Measurements from ENCODE around the gene SETD4.
"Not testable (repeated sequence)": the region's sequence is repeated elsewhere in the genome, so short reads cannot be mapped to it uniquely, and the experiment has no call there.

SETD4 gene

DNA sequence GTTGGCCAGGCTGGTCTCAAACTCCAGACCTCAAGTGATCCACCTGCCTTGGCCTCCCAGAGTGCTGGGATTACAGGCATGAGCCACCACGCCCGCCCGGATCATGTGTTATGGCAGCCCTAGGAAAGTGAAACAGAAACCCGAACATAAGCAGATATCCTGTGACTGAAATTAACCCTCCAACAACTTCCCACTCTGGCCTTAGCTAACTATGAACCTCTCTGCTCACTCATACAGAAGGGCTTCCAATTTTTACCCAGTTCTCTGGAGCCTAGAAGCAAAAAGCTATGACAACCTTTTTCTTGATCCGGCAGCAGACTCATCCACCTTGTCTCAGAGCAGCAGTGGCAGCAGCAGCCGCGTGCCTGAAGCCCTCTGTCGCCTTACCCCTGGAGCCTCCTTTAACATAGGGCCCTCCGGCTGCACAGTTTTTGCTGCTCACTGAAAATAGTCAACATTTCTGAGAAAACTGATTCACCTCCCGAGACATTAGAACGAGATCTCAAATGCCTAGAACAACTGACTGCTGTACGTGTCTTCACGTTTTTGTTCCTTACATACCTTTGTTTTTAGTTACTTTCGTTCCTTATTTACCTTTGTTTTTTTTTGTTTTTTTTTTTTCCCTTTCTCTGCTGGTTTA is 18.8 kb upstream of the SETD4 start:
- DNase-seq (ENCODE audit: low spot score): no peak

DNA sequence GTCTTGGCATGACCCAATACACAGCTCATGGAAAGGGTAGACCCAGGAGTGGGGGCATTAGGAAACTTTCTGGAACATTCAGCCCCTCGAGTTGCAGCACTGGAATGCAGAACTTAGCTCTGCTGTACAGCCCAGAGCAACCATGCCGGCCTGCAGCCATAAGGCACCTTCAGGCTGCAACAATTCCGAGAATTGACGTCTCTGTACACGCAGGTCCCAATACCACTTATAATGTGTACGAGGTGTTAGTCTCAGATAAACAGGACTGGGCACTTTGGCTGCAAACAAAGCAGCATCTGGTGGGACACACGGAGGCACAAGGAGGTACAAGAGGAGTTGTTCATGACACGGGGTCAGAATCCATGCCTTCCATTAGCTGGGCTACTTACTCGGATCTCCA is 17.4 kb upstream of the SETD4 start:
- no peak for DNase-seq (ENCODE audit: low spot score)

DNA sequence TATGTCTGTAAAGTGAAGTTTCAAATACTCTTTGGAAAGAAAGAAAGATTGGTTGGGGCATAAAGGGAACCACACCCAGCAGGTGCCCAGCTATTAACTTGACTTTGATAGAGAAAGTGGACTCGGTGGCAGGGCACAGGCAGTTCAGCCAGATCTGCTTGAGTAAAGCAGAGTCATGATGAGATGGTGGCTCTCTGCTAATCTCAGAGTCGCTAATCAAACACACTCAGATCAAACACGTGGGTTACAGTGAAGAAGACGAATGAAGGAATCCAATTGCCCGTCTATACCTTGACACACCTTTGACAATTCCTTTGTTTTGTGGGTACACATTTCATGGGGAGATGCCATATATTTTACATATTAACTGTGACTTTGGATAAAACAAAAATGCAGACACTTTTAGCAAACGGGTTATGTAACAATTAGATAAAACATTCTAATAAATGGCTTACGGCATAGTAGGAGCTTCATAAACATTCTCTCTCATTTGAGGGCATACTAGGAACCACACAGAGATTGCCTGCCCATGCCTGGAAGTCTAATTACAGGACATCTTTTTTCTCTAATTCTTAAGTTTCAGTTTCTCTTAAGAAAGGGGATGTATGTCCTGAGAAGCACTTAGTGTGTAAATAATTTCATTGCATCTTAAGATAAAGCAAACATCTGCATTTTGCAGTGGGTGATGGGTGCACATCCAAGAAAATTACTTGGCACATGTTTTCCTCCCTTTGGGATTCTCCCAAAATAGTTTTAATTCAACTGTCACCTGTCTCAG is 16.7 kb upstream of the SETD4 start:
- DNase-seq (ENCODE audit: low spot score): no peak

DNA sequence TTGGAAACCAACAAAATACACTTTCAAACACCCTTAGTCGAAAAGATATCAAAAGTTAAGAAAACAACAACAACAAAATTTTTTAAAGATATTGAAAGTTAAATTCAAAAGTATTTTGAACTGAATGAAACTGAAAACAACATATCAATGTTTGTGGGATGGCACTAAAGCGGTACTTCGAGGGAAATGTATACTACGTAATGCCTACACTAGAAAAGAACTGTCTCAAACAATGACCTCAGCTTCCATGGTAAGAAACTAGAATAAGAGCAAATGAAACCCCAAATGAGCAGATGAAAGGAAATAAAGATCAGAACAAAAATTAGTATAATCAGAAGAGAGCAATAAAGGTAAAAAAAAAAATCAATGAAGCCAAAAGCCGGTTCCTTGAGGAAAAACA is 15.6 kb upstream of the SETD4 start:
- DNase-seq (ENCODE audit: low spot score): no peak

DNA sequence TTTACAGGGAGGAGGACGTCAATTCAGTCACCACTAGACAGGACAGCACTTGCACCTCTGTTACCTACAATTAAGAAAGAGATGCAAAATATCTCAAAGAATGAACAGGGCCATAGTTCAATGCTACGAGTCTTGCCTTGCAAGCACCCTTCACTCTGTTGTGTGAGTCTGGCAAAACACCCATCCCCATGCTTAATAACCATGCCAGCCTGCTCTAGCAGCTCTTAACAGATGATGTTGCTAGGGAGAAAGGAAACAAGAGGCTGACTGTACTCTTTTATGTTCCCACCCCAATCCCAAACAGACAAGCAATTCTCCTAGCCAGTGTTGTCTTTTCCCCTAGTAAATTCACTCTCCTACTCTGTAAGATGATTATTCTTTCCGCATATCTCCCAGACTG is 14.8 kb upstream of the SETD4 start:
- DNase-seq (ENCODE audit: low spot score): no peak

DNA sequence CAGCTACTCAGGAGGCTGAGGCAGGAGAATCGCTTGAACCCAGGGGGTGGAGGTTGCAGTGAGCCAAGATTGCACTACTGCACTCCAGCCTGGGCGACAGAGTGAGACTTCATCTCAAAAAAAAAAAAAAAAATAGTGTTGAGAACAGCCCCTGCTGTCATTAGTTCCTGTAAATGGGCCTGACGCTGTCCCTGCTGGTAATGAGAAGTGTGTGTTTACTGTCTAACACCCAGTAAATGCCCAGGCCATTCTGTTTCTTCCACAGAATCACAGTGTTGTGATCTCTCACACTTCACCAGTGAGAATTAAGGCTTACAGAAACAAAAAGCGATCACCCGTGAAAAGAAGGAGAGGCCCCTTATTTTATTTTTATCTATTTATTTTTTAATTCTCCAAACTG is 13.6 kb upstream of the SETD4 start:
- DNase-seq (ENCODE audit: low spot score): not testable (repeated sequence)

DNA sequence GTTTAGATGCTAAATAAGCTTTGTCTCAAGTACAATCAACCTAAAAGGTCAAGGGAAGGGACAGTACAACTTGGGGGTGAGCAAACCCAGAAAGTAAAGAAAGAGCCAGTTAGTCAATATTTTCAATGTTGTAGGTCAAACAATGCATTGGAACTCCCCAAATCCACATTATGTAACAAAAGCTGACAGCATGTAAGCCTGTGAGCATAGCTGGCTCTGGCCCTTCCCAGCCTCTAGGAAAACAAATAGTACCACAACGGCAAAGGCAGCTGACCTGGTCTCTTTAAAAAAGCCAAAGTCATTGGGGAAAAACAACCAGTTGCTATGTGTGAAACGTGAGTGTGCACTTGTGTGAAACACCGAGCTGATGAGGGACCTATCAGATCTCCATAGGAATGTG is 12.9 kb upstream of the SETD4 start:
- DNase-seq (ENCODE audit: low spot score): no peak

DNA sequence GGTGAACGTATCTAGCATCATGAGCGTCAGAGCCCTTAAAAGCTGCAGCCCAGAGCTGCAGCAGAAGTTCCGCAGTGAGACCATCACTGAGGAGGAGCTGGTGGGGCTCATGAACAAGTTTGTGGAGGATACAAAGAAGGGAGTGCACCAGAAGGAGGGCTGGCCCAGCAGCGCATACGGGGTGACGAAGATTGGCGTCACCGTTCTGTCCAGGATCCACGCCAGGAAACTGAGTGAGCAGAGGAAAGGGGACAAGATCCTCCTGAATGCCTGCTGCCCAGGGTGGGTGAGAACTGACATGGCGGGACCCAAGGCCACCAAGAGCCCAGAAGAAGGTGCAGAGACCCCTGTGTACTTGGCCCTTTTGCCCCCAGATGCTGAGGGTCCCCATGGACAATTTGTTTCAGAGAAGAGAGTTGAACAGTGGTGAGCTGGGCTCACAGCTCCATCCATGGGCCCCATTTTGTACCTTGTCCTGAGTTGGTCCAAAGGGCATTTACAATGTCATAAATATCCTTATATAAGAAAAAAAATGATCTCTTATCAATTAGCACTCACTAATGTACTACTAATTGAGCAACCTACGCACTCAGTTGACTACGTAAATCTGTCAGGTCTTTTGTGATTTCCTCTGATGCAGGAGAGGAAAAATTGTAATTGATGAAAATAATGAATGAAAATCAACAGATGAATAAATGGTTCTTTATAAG is 12.3 kb upstream of the SETD4 start:
- no peak for DNase-seq (ENCODE audit: low spot score)

DNA sequence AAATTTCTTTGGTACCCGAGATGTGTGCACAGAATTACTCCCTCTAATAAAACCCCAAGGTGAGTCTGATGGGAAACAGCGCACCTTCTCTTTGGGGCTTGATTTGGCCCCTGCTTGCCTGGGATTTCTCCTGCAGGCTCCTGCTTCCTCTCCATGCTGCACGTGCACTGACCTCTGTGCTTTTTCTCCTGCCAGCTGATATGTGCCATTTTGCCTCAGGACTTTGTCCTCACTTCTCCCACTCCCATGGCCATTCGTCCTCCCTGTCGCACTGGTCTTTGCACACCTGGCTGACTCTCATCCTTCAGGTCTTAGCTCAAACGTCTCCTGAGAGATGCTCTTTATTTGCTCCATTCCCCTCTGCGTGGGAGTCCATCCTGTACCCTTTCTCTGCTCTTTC is 10.7 kb upstream of the SETD4 start:
- DNase-seq (ENCODE audit: low spot score): no peak

DNA sequence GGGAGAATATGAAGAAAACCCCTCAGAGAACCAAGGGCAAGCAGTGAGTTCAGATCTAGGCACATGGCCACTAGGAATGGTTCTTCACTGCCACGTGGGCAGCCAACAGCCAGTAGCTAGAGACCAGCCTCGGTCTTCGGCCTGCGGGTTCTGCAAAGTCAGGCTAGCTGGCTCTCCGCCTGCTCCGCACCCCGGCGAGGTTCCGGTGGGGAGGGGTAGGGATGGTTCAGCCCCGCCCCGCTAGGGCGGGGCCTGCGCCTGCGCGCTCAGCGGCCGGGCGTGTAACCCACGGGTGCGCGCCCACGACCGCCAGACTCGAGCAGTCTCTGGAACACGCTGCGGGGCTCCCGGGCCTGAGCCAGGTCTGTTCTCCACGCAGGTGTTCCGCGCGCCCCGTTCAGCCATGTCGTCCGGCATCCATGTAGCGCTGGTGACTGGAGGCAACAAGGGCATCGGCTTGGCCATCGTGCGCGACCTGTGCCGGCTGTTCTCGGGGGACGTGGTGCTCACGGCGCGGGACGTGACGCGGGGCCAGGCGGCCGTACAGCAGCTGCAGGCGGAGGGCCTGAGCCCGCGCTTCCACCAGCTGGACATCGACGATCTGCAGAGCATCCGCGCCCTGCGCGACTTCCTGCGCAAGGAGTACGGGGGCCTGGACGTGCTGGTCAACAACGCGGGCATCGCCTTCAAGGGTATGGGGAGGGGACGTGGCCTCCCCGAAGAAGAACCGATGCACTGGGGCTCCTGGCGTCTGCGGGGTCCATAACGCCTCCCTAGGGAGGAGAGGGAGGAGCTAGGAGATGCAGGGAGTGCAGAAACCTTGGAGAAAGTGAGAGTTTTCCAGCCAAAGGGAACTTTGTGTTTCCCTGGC is 9.6 kb upstream of the SETD4 start, which contains the start of gene CBR1:
CBR1 (plus strand) TSS at position 312 of the 871 bp plus-strand sequence; CDS start at position 404, 92 bp downstream.
- peak; percentile 95 for DNase-seq (ENCODE audit: low spot score)

DNA sequence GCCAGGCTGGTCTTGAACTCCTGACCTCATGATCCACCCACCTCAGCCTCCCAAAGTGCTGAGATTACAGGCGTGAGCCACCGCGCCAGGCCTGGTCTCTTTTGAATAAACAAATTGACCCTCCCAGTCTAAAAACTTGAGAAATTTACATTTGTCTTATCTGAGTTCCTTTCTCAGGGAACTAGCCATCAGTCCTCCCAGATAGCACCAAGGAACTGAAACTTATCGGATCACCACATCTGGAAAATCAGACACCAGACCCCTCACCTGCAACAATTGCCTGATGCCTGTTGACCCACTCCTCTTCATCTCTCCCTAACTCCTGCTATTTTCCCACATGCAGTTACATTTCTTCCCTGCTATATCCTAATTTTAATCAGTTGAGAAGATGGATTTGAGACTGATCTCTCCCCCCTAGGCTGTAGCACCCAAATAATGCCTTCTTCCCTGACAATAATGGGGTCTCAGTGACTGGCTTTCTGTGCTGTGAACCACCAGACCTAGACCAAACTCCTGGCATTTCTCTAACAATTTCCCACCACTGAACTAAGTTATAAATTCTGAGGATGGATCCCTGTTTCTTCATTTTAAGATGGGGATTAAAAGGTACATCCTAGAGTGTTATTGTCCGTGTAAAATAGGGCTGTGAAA is 8.5 kb upstream of the SETD4 start:
- DNase-seq (ENCODE audit: low spot score): no peak

DNA sequence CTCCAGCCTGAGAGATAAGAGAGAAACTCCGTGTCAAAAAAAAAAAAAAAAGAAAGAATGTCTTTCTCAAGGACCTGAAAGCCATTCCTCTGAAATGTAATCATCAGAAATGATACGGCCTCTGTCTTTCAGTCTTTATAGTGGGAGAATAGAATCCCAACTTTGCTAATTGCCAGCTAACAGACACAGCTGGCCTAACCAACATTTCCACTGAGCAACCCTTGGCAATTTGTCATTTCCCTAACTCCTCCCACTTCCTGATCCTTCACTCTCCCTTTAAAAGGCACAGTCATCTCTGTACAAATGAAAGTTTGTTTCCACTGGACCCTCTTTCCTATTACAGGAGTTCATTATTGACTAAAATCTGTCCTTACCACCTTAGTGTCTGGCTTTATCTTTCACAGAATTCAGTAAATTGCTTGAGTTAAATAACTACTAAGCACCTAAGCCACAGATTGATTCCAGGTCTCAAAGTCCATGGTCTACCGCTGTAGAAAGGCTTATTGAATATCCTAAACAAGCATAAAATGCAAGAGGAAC is 5.2 kb upstream of the SETD4 start:
- DNase-seq (ENCODE audit: low spot score): peak; percentile 49

DNA sequence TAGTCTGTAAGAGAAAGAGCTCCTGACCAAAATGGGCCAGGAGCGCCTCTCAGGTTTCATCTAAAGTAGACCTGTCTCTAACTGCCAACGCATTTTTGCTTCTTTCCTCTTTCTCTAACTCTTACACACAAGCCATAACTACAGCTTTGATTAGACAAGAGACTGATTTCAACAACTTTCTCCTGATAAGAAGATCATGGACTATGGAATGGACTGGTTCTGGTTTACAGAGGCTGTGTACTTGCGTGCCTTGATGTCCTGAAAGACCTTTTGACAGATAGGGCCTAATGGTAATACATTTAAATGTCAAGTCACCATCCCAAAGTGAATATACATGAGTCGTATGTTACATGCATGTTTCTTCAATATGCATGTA is 3.7 kb upstream of the SETD4 start:
- DNase-seq (ENCODE audit: low spot score): no peak

DNA sequence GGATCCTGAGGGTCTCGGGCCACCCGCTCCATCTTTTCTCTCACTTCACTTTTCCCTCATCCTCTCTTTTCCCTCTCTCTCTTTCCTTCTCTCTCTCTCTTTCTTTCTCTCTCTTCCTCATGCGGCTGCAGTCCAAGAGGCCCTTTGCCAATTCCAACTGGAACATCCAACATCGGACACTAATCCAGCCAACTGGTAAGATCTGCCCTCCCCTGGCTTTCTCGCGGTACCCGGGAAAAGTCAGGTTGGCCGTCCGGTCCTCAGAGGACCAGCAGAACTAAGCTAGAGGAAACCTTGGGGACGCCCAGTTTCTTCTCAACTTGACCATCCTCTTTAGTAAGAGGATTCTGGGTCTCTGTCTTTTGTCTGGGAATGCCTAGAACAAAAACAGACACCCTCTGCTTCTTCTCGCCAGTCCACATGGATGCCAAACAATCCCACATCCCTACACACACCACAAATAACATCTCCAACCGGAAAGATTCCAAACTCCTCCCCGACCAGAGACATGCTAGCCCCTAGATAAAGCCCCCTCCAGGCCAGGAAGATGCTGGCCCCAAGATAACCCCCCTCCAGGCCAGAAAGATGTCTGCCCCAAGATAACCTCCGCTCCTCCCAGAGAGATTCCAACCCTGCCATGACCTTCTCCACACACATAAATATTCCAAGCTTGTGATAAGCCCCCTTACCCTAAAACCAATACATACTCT is 3.2 kb upstream of the SETD4 start:
- DNase-seq (ENCODE audit: low spot score): no peak

DNA sequence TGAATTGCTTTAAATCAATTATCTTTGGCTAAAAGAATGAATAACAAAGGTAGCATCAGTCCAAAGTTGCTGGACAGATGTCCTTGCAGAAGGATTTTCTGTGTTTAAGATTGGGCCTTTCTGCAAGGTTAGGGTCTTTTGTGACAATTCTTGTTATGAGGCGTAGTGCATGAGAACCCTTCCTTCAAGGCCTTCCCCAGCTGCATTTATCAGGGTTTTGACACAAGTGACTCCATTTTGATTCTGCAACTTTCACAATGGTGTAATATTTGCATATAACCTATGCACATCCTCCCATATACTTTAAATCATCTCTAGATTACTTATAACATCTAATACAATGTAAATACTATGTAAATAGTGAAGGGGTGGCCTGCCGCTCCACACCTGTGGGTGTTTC is 1.1 kb upstream of the SETD4 start:
- no peak for DNase-seq (ENCODE audit: low spot score)

DNA sequence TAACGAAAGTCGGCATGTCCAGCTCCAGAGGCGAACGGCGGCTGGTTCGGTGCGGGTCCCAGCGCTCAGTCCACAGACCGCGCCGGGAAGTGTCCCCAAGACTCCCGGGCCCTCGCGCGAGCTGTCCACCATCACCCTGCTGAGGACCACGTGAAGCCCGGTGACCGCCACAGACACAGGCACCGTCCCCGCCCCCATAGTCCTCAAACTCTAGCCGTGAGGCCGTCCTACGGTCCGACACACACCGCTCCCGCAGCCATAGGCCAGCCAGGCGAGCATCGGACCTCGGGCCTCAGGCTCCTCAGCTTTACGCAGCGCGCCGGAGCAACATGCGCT is 535 bp downstream of the SETD4 start:
- DNase-seq (ENCODE audit: low spot score): peak; percentile 60

DNA sequence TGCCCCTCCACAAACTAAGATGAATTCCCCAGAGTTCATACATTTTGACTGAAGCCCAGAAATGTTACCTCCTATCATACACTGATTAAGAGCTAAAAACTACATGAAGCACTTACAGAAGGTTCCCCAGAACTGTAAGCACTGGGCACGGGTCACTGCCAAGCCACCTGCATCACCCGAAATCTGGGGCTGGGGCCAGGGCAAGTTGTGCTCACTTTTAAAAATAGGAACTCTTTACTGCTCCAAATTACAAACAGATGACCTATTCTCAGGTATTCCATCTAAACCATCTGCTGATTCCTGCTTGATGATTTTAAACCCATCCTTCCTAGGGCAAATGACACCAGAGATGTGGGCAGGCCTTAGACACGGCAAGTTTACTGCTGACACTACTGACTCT is 4.8 kb downstream of the SETD4 start:
- DNase-seq (ENCODE audit: low spot score): no peak

DNA sequence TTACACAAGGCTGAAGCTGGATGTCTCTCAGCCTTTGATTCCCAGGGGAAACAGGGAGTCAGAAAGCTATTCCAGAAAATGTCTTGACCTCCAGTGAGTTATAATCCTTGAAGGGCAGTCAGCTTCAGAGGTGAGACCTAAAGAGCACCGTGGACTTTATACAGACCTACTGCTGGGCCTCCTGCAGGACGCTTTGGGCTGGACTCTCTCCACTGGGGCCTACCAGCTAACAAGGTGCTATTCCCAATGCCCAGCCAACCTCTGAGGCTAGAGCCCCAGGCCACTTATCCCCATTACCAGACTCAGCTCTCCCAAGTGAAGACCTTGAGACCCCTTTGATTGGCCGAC is 6.6 kb downstream of the SETD4 start:
- DNase-seq (ENCODE audit: low spot score): no peak

DNA sequence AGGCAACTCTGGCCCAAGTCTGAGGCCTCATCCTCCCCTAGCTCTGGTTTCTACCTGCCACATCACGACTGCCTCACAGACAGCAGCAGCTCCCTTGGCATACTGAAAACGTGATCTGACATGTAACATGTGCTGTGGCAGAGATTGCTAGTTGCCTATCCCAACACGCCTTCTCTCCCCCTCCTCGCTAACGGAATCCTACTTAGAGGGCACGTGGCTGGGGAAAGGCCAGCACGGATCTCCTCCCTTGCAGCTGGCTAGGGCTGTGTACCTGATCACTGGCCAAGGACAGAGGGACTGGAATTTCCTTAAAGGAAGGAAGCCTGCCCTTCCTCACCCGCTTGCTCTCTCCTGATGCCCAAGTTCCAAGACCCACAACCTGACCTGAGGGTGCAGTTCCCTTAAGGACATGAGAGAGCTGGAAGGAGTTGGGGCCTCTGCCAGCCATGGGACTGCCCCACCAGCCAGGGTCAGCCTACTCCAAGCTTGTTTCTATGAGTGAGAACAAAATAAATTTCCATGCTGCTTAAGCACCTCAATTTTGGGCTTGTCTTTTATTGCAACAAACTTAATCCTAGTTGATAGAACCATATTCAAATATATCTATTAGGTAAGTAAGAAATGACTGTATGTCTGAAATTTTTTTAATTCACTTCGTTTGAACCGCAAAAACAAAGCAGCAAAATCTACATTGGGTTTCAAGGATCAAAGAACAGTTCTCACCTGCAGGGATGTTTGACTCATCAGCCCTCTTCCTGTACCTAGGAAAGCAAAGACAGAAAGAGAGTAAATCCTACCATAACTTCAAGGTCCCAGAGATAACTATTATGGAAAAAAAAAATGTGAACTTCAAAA is 7.2 kb downstream of the SETD4 start:
- DNase-seq (ENCODE audit: low spot score): no peak

DNA sequence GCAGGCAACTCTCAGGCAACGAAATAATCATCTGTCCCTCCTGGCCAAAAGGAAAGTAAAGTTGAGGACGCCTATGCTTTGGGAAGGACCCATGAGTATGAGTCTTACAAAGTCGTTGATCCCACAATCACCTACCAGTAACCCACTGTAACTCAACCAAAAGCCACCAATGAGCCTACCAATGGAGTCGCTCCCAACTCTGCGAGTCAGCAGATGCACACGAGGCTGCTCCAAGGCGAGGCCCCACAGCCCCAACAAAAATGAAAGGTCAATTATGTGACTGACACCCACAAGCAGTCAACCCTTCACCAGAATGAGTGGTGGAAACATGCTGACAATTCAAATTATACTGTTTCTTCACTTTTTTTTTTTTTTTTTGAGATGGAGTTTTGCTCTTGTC is 12.0 kb downstream of the SETD4 start:
- DNase-seq (ENCODE audit: low spot score): no peak

All from AG08395 (cell line).